Lower lobe of right lung (tissue), 2 donors: ENCODE measurements around the gene PTPN12. TPM values are rescaled to one million over a fixed set of nuclear protein-coding genes. Genes with fewer than 3 reads are reported as not detected.
"Not testable (repeated sequence)": the region's sequence is repeated elsewhere in the genome, so short reads cannot be mapped to it uniquely, and the experiment has no call there.

Experiments used
- ATAC-seq, 2 donors: fragments of 200-7000 bp; cut with Tn5 transposase; one replicate each; pipeline ENCODE4 v1.9.1; 2020 to 2022; ENCODE audit warnings: mild to moderate bottlenecking in 2 of 2, moderate library complexity in 2 of 2
- DNase-seq: peaks from one replicate; pipeline ENCODE4 v3.0.0-alpha.2; 2020
- H3K27ac ChIP-seq: fragments of 200-600 bp; one replicate; pipeline ENCODE4 v1.8.0; 2022
- H3K27me3 ChIP-seq: fragments of 200-600 bp; one replicate; pipeline ENCODE4 v1.8.0; 2022; ENCODE audit warnings: low read depth
- H3K36me3 ChIP-seq: fragments of 200-600 bp; one replicate; pipeline ENCODE4 v1.8.0; 2022; ENCODE audit warnings: mild to moderate bottlenecking
- H3K4me1 ChIP-seq: fragments of 200-600 bp; one replicate; pipeline ENCODE4 v1.8.0; 2022
- H3K4me3 ChIP-seq: fragments of 200-600 bp; one replicate; pipeline ENCODE4 v1.8.0; 2022; ENCODE audit warnings: mild to moderate bottlenecking
- H3K9me3 ChIP-seq: fragments of 200-600 bp; one replicate; pipeline ENCODE4 v1.8.0; 2022
- intact Hi-C: fragments of 100-400 bp; cut with DNase I; formaldehyde crosslinking; loops from one replicate; pipeline ENCODE4 v1.11.0; 2022
- total RNA-seq: library from RNA; stranded (reverse); fragmentation: NEBNext Ultra II Directional; extraction: Animal tissue kit (Norgen Biotek cat#: 25700); gene quantifications from one replicate; pipeline ENCODE4 v1.2.1, GENCODE V29; 2021
- TF ChIP-seq, protein P1 (sequence below): fragments of 200-600 bp; IDR thresholded peaks from one replicate; pipeline ENCODE4 v1.8.0; 2022; ENCODE audit warnings: antibody characterized with exemption, mild to moderate bottlenecking
- donor health status: DM: no; HTN: yes; CAD: no; lungs with severe emphysema.

PTPN12 gene
- total RNA-seq, 1 donor from 2014 or later: 164 TPM

DNA sequence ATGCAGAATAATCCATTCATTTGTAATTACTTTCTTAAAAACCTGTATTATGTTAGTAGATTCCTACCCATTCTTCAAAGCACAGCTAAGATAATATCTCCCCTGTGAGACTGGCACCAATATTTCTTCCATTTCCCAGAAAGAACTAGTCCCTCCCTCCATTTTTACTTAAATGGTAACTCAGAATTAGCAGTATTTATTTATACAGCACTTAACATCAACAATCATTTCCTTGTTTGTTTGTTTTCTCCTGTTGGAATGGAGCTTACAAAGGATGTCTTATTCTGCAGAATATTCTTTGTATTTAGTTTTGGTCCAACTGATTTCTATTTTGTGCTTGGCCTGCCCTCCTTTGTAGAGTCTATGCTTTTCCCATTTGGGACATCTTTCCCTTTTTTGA lies 32.1 kb upstream of the PTPN12 start:
- no peaks in the 10 kb centered on the region for H3K9me3 ChIP-seq
- ATAC-seq (no peak), DNase-seq (no peak)
- TF ChIP-seq, protein P1, sequence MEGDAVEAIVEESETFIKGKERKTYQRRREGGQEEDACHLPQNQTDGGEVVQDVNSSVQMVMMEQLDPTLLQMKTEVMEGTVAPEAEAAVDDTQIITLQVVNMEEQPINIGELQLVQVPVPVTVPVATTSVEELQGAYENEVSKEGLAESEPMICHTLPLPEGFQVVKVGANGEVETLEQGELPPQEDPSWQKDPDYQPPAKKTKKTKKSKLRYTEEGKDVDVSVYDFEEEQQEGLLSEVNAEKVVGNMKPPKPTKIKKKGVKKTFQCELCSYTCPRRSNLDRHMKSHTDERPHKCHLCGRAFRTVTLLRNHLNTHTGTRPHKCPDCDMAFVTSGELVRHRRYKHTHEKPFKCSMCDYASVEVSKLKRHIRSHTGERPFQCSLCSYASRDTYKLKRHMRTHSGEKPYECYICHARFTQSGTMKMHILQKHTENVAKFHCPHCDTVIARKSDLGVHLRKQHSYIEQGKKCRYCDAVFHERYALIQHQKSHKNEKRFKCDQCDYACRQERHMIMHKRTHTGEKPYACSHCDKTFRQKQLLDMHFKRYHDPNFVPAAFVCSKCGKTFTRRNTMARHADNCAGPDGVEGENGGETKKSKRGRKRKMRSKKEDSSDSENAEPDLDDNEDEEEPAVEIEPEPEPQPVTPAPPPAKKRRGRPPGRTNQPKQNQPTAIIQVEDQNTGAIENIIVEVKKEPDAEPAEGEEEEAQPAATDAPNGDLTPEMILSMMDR: no peak
- intact Hi-C loops: no loop called here
- no peaks in the 10 kb centered on the region for H3K36me3 ChIP-seq
- H3K27me3 ChIP-seq: no peaks in the 10 kb centered on the region
- H3K4me1 ChIP-seq: peaks cover 13% of the 10 kb centered on the region
- no peak overlapping the region for H3K27ac ChIP-seq
- no peak overlapping the region for H3K4me3 ChIP-seq

DNA sequence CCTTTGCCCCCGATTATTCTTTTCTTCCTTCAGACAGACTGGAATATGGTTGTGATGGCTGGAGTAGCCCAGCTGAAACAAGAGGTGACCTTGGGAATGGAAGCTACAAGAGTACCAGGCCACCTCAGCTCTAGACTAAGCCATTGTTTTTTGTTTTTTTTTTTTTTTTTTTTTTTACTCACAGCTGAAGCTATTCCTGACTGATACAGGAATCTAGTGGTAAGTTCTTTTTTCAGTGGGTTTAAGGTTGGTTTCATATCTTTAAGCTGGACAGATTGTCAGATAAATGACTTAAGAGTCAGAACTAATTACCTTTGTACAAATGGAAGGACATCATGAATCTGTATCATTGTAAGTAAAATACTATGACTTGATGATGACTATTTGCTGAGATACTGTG lies 30.2 kb upstream of the PTPN12 start:
- no peaks in the 10 kb centered on the region for H3K27me3 ChIP-seq
- DNase-seq: no peak
- H3K36me3 ChIP-seq: no peaks in the 10 kb centered on the region
- no peaks in the 10 kb centered on the region for H3K4me1 ChIP-seq
- no peak for ATAC-seq
- no peak overlapping the region for H3K27ac ChIP-seq
- TF ChIP-seq, protein P1: no peak
- intact Hi-C loops: no loop called here
- H3K4me3 ChIP-seq: no peak overlapping the region
- no peaks in the 10 kb centered on the region for H3K9me3 ChIP-seq

DNA sequence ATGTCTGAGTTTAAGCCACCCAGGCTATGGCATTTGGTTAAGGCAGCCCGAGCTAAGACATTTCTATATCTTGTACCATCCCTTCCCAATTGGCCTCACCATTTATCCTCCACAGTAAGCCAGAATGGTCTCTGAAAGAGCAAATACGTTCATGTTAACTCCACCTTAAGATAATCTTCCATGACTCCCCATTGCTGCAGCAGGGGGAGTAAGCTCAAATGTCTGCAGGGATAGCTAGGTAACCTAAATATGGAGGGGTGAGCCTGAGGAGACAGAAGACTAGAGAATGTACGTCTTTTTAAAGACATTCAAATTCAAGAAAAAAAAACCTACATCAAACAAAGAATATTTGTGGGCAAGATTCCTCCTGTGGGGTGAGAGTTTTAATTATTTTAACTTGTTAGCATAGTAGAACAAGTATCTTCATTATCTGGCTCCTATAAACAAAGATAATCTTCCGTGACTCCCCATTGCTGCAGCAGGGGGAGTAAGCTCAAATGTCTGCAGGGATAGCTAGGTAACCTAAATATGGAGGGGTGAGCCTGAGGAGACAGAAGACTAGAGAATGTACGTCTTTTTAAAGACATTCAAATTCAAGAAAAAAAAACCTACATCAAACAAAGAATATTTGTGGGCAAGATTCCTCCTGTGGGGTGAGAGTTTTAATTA lies 24.0 kb upstream of the PTPN12 start:
- H3K9me3 ChIP-seq, H3K27ac ChIP-seq, DNase-seq, H3K36me3 ChIP-seq, H3K4me3 ChIP-seq, ATAC-seq, H3K27me3 ChIP-seq, H3K4me1 ChIP-seq, intact Hi-C loops: not testable (repeated sequence)

DNA sequence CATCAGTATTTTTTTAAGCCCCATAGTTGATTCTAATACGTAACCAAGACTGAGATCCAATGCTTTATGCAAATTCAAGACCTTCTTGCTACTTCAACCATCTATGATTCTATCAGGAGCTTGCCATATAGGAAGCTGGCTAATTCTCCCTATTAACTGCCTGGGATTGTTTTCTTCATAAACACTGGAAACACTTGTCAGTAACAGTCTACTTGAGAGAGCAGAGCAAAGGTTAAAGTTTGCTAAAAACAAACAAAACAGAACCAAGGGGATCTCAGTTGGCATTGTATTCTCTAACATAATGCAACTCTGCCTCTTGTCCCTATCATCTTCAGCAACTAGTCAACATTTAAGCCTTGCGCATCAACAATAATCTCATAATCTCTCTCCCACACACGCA lies 21.0 kb upstream of the PTPN12 start:
- Histone ChIP-seq H3K27me3 (no peaks in the 10 kb centered on the region), H3K36me3 (no peaks in the 10 kb centered on the region), H3K9me3 (no peaks in the 10 kb centered on the region), H3K4me1 (no peaks in the 10 kb centered on the region), H3K27ac (no peak overlapping the region), H3K4me3 (no peak overlapping the region)
- DNase-seq (no peak), ATAC-seq (no peak)
- TF ChIP-seq, protein P1: no peak
- intact Hi-C loops: no loop called here

DNA sequence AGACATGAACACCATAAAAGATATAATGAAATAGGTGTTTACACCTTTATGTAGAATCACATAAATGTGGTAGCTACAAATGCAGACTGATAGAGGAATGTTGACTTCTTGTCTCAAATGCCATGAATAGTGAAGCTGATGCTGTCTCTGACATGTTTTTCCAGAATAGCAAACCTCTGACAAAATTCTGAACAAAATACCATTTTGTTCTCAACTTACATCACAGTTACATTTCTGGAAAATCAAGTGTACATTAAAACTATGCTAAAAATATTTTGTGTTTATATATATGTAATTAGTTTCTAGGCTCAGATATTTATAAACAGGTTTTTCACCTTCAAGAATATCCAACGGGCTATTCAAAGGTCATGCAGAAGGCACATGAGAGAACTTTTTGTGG lies 16.8 kb upstream of the PTPN12 start:
- TF ChIP-seq, protein P1: no peak
- ATAC-seq: no peak
- intact Hi-C loops: no loop called here

DNA sequence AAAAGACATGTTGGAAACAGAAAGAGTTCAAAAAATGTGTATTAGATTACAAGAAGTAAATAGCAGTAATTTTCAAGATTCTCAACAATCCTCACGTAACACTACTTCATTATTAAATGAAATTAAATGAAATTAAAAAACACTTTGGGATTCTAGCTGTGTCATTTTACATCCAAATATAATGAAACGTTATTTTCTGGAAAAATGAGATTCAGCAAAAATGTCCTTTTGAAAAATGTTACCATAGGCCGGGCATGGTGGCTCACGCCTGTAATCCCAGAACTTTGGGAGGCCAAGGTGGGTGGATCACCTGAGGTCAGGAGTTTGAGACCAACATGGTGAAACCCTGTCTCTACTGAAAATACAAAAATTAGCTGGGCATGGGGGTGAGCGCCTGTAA lies 15.6 kb upstream of the PTPN12 start:
- H3K36me3 ChIP-seq, H3K27me3 ChIP-seq, ATAC-seq, H3K27ac ChIP-seq, H3K4me3 ChIP-seq, H3K9me3 ChIP-seq, DNase-seq, intact Hi-C loops: not testable (repeated sequence)
- H3K4me1 ChIP-seq: peaks cover 14% of the 10 kb centered on the region

More for the DNA sequence above, 16.8 kb upstream of the PTPN12 start:
- H3K4me1 ChIP-seq: peaks cover 14% of the 10 kb centered on the region
- no peak overlapping the region for H3K4me3 ChIP-seq
- no peak for DNase-seq
- H3K27me3 ChIP-seq: no peaks in the 10 kb centered on the region
- no peaks in the 10 kb centered on the region for H3K9me3 ChIP-seq
- H3K27ac ChIP-seq: no peak overlapping the region
- no peaks in the 10 kb centered on the region for H3K36me3 ChIP-seq
